Liver (tissue), 9 donors: ENCODE results near the gene RBM22. TPM values are rescaled to one million over a fixed set of nuclear protein-coding genes. Genes with fewer than 3 reads are reported as not detected.

ENCODE experiments used
- DNase-seq: peaks from one replicate; pipeline ENCODE4 v3.0.0-alpha.2; 2017; ENCODE audit warnings: low spot score
- H3K27ac ChIP-seq, 2 donors: one replicate each; pipeline ENCODE4 v1.7.0; 2013; ENCODE audit warnings: inconsistent platforms in 2 of 2, low read length in 2 of 2, control low read depth in 1 of 2, low read depth in 1 of 2, mild to moderate bottlenecking in 1 of 2
- H3K27me3 ChIP-seq, 4 donors: one replicate each; pipeline versions ENCODE4 v1.6.1 to v1.7.0; 2013; ENCODE audit warnings: low read length in 3 of 4, inconsistent platforms in 1 of 4, mild to moderate bottlenecking in 1 of 4, moderate library complexity in 1 of 4; ENCODE audit not compliant: control insufficient read depth in 4 of 4, insufficient read depth in 4 of 4
- H3K36me3 ChIP-seq, 4 donors: one replicate each; pipeline versions ENCODE4 v1.6.1 to v1.7.0; 2013; ENCODE audit warnings: low read length in 3 of 4, mild to moderate bottlenecking in 3 of 4, low read depth in 1 of 4, moderate library complexity in 1 of 4; ENCODE audit not compliant: control insufficient read depth in 4 of 4, insufficient read depth in 3 of 4
- H3K4me1 ChIP-seq, 4 donors: one replicate each; pipeline versions ENCODE4 v1.6.1 to v1.7.0; 2013; ENCODE audit warnings: low read length in 3 of 4, mild to moderate bottlenecking in 3 of 4, moderate library complexity in 1 of 4; ENCODE audit not compliant: control insufficient read depth in 4 of 4, insufficient read depth in 4 of 4
- H3K4me3 ChIP-seq, 3 donors: one replicate each; pipeline versions ENCODE4 v1.6.1 to v1.7.0; 2013; ENCODE audit warnings: low read length in 3 of 3, control low read depth in 1 of 3, low read depth in 1 of 3, mild to moderate bottlenecking in 1 of 3
- H3K9ac ChIP-seq, 2 donors: one replicate each; pipeline ENCODE4 v1.7.0; 2013; ENCODE audit warnings: low read length in 2 of 2, mild to moderate bottlenecking in 2 of 2, moderate library complexity in 2 of 2, control low read depth in 1 of 2, low read depth in 1 of 2
- H3K9me3 ChIP-seq, 4 donors: one replicate each; pipeline versions ENCODE4 v1.6.1 to v1.7.0; 2013; ENCODE audit warnings: low read length in 3 of 4; ENCODE audit not compliant: control insufficient read depth in 4 of 4
- CTCF ChIP-seq: fragments of 150-350 bp; IDR thresholded peaks from 2 replicates; pipeline ENCODE4 v1.5.1; 2017; ENCODE audit warnings: improper control_type of control experiment, low read depth, low read length; ENCODE audit not compliant: missing input control
- EGR1 ChIP-seq, 2 donors: IDR thresholded peaks; 2 replicates each; pipeline ENCODE4 v1.6.1; 2016 to 2018; ENCODE audit warnings: antibody characterized with exemption in 2 of 2, low read depth in 2 of 2
- FOXA1 ChIP-seq: IDR thresholded peaks from 2 replicates; pipeline ENCODE4 v1.6.1; 2016; ENCODE audit warnings: antibody characterized with exemption
- GABPA ChIP-seq, 2 donors: IDR thresholded peaks in 1 of 2; conservative IDR thresholded peaks in 1 of 2; 2 replicates each; pipeline ENCODE4 v1.6.1; 2016; ENCODE audit warnings: antibody characterized with exemption in 2 of 2, mild to moderate bottlenecking in 1 of 2, moderate library complexity in 1 of 2
- HNF4A ChIP-seq, 2 donors: conservative IDR thresholded peaks; 2 replicates each; pipeline ENCODE4 v1.6.1; 2016; ENCODE audit warnings: antibody characterized with exemption in 2 of 2, mild to moderate bottlenecking in 2 of 2
- HNF4G ChIP-seq: IDR thresholded peaks from 2 replicates; pipeline ENCODE4 v1.6.1; 2016; ENCODE audit warnings: antibody characterized with exemption
- MAX ChIP-seq: IDR thresholded peaks from 2 replicates; pipeline ENCODE4 v1.6.1; 2016; ENCODE audit warnings: antibody characterized with exemption
- NR2F2 ChIP-seq: IDR thresholded peaks from 2 replicates; pipeline ENCODE4 v1.6.1; 2016; ENCODE audit warnings: antibody characterized with exemption
- RAD21 ChIP-seq, 2 donors: IDR thresholded peaks; 2 replicates each; pipeline ENCODE4 v1.6.1; 2016; ENCODE audit warnings: antibody characterized with exemption in 2 of 2, mild to moderate bottlenecking in 2 of 2
- REST ChIP-seq: IDR thresholded peaks from 2 replicates; pipeline ENCODE4 v1.6.1; 2016; ENCODE audit warnings: antibody characterized with exemption, mild to moderate bottlenecking
- RXRA ChIP-seq, 2 donors: IDR thresholded peaks; 2 replicates each; pipeline ENCODE4 v1.6.1; 2017 to 2018; ENCODE audit warnings: antibody characterized with exemption in 2 of 2, mild to moderate bottlenecking in 1 of 2
- SP1 ChIP-seq: IDR thresholded peaks from 2 replicates; pipeline ENCODE4 v1.6.1; 2018; ENCODE audit warnings: antibody characterized with exemption, mild to moderate bottlenecking
- TAF1 ChIP-seq: conservative IDR thresholded peaks from 2 replicates; pipeline ENCODE4 v1.6.1; 2016; ENCODE audit warnings: antibody characterized with exemption, mild to moderate bottlenecking
- ZBTB33 ChIP-seq: IDR thresholded peaks from 2 replicates; pipeline ENCODE4 v1.6.1; 2016; ENCODE audit warnings: antibody characterized with exemption
- WGBS: extraction: QIAGEN DNeasy Blood & Tissue Kit; methylation state at CpG from one replicate; pipeline ENCODE4 v1.1.7; 2013; 5-methylcytosine and 5-hydroxymethylcytosine counted together
- polyA plus RNA-seq, 2 donors: library from polyadenylated mRNA; stranded (reverse) in 1 of 2; unstranded in 1 of 2; fragments of 200-250 nt in 1 of 2; fragments of >200 nt in 1 of 2; fragmentation: Nextera tagmentation in 1 of 2; extraction: Ambion mirVana in 1 of 2; gene quantifications; one replicate each; pipeline versions ENCODE4 v1.2.1 to v1.2.3, GENCODE V29; 2013 to 2015
- total RNA-seq, 2 donors: library from RNA; depleted of rRNA; stranded (reverse); fragments of >200 nt; gene quantifications; one replicate each; pipeline ENCODE4 v1.2.3, GENCODE V29; 2014
- donor health status: healthy.
- donor health status: healthy.
- donor health status: healthy.
- donor health status: healthy.
- donor health status: healthy.

Gene RBM22
- total and polyA plus RNA-seq, 4 donors = 10.7 to 19.7 (median 12.3) TPM

GRCh38 chr5:150672884-150673275 is 28.0 kb downstream of the RBM22 start:
- Histone ChIP-seq H3K4me1 (peaks cover 4 to 11% (median 9%) of the 10 kb centered on the region in 4 donors), H3K9ac (no peak overlapping the region), H3K27ac (no peak overlapping the region), H3K36me3 (no peaks in the 10 kb centered on the region), H3K4me3 (no peak overlapping the region), H3K27me3 (no peaks in the 10 kb centered on the region), H3K9me3 (no peaks in the 10 kb centered on the region)
- no peak for TF ChIP-seq TAF1
- TF ChIP-seq FOXA1 = no peak
- no peak for TF ChIP-seq HNF4A (conservative IDR thresholded peaks at IDR 0.05)
- TF ChIP-seq ZBTB33 = no peak
- TF ChIP-seq RXRA (IDR thresholded peaks at IDR 0.05) = no peak
- TF ChIP-seq REST = no peak
- TF ChIP-seq SP1 = no peak
- no peak for TF ChIP-seq MAX
- no peak for TF ChIP-seq GABPA (IDR thresholded peaks at IDR 0.05 in 1 of 2, conservative IDR thresholded peaks at IDR 0.05 in 1 of 2)
- no peak for TF ChIP-seq NR2F2
- no peak for TF ChIP-seq RAD21 (IDR thresholded peaks at IDR 0.05)
- TF ChIP-seq CTCF = no peak
- no peak for TF ChIP-seq EGR1 (IDR thresholded peaks at IDR 0.05; ENCODE audit: low read depth in 2 of 2)
- no peak for TF ChIP-seq HNF4G
- no peak for DNase-seq
- 86% methylated on average over 7 of the region's 7 CpGs for WGBS

- Histone ChIP-seq H3K27ac (no peak overlapping the region), H3K9me3 (no peaks in the 10 kb centered on the region), H3K36me3 (no peaks in the 10 kb centered on the region), H3K27me3 (no peaks in the 10 kb centered on the region), H3K4me1 (peaks cover 4 to 11% (median 9%) of the 10 kb centered on the region in 4 donors), H3K4me3 (peak overlapping the region in 2 of 3 donors; percentile 30 to 55), H3K9ac (no peak overlapping the region)
- WGBS = 7% methylated on average over 38 of the region's 38 CpGs
- TF ChIP-seq RAD21 (IDR thresholded peaks at IDR 0.05) (peak in 1 of 2 donors; percentile 8), HNF4G (no peak)
- no peak for DNase-seq
Measured at GRCh38 chr5:150672237-150672883, 28.5 kb downstream of the RBM22 start.
